ENCODE measurements around the gene FMNL2.

GRCh38 chr2:152553518-152553917, 218.5 kb downstream of the FMNL2 start:
- TF ChIP-seq CTCF (IDR thresholded peaks at IDR 0.05) (no peak), POLR2A (IDR thresholded peaks at IDR 0.05) (no peak)

Data from heart left ventricle (tissue), 13 donors.